ENCODE results near the gene CACNA2D3.
"Not testable (repeated sequence)": the region's sequence is repeated elsewhere in the genome, so short reads cannot be mapped to it uniquely, and the experiment has no call there.

The CACNA2D3 gene

DNA sequence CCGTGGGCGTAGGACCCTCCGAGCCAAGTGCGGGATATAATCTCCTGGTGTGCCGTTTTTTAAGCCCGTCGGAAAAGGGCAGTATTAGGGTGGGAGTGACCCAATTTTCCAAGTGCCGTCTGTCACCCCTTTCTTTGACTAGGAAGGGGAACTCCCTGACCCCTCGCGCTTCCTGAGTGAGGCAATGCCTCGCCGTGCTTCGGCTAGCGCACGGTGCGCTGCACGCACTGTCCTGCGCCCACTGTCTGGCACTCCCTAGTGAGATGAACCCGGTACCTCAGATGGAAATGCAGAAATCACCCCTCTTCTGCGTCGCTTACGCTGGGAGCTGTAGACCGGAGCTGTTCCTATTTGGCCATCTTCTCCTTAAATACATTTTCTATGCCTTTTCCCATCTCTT, 342.2 kb downstream of the CACNA2D3 start:
- DNase-seq (ENCODE audit: low read depth in 2 of 2) = not testable (repeated sequence)

- DNase-seq (ENCODE audit: low read depth in 2 of 2) = no peak
Observed at GRCh38 chr3:54476891-54477290, 354.5 kb downstream of the CACNA2D3 start.

DNA sequence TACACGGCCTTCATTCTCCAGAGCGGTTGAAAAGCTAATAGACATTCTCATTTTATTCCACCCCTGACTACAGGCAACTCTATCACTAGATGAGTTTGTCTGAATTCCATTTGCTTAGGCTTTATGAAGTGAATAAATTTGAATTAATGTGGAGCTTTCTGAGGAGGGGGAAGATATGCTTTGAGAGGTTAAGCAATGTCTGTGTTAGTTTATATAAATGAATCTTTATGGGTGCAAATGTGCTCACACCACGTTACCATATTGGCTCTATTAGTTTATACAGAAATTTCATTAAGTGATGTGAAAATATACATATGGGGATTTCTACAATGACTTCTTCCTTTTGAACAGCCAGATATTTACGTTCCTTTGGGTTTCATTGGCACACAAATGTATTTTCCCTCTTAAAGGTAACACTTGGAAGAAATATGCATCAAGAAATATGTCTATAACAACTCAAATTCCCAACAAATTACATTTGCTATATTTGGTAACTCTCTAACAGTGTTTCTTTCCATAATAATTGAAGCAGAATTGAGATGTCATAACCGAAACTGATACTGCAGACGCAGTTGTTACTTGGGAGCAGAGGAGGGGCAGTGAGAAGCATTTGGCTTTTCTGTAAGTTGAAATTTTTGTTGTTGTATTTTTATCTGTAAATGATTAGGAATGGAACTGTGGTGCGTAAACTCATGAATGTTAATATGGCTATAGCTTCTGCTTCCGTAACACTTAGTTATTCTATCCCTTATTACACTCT, 359.4 kb downstream of the CACNA2D3 start:
- no peak for DNase-seq (ENCODE audit: low read depth in 2 of 2)

DNA sequence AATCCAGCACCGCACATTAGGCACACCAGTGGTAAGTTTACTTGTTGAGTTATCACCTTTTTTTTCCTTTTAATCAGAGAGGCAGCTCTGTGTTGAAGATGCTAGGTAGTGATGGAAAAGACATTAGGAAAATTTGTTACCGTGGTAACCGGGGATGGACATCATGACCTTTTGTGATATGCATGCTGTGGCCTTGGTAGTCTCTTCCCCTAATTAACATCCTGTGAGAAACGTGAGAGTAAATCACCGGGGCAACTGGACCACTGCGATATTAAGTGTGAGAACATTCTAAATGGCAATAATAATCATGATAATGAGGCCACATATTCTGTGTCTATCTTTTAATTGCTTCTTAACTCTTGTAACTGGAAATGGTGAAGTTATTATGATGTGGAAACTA, 362.0 kb downstream of the CACNA2D3 start:
- DNase-seq (ENCODE audit: low read depth in 2 of 2) = no peak

DNA sequence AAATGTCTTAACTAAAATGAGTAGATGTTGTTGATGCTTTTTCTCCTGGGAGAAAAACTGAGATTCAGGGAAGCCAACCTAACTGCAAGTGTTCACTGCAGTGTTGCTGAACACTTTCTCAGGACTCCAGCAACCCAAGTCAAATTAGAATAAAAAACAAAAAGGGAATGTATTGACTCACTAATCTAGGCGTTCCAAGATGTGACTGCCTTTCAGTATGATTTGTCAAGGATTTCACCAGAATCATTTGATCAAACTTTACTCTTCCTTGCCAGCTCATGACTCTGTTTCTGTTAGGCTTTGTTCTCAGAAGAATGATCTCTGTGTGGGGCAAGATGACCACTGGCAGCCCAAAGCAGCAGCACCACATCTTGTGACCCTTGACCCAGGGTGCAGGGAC, 364.0 kb downstream of the CACNA2D3 start:
- no peak for DNase-seq (ENCODE audit: low read depth in 2 of 2)

- DNase-seq (ENCODE audit: low read depth in 2 of 2) = no peak
Observed at GRCh38 chr3:54488297-54488696, 365.9 kb downstream of the CACNA2D3 start.

DNA sequence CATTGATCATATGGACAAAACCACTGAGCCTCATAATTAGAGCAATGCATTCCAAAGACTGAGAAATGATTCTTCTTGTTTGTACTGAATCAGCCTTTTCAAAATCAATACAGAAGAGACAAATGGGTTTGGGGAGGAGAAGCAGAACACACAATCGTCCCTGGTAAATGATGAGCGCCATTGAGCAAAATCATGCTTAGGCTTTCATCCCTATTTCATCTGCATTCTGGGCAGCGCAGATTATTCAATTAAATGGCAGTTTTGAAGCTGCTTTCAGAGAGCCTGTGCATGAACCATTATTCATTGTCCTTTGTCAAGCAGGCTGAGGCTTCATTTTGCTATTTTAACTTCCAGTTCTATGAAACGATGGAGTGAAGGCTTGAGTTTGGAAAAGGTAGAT, 371.9 kb downstream of the CACNA2D3 start:
- DNase-seq (ENCODE audit: low read depth in 2 of 2) = no peak

GRCh38 chr3:54506603-54507002, 384.3 kb downstream of the CACNA2D3 start:
- DNase-seq (ENCODE audit: low read depth in 2 of 2) = no peak

GRCh38 chr3:54507876-54508460, 385.6 kb downstream of the CACNA2D3 start:
- DNase-seq (ENCODE audit: low read depth in 2 of 2) = no peak

GRCh38 chr3:54510506-54510905, 388.2 kb downstream of the CACNA2D3 start:
- DNase-seq (ENCODE audit: low read depth in 2 of 2) = no peak

DNA sequence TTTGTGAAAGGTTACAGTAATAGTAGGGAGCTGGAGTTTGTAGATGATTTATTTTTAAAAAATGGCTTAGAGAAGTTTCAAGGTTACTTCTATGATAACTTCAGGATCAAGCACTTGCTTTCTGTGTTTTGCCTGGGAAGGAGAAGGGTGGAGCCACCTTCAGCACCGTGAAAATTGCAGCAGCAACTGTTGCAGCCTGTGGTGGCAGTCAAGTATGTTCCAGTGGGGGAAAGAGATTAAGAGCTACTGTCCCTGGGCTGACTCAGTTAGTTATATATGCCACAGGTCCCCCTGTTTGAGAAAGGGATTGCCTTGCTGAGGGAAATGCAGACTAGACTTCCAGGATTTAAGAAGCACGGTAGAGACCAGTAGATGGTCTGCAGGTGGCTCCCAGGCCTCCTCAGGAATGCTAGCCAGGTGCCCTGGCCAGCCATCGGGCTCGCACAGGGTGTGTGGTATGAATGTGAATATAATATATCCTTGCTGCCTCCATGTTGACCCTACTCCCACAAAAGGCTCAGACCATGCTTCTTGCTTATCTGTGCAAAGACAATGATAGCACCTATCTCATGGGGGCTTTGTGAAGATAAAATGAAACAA, 389.5 kb downstream of the CACNA2D3 start:
- DNase-seq (ENCODE audit: low read depth in 2 of 2) = no peak

- no peak for DNase-seq (ENCODE audit: low read depth in 2 of 2)
Observed at GRCh38 chr3:54514006-54514405, 391.7 kb downstream of the CACNA2D3 start.

DNA sequence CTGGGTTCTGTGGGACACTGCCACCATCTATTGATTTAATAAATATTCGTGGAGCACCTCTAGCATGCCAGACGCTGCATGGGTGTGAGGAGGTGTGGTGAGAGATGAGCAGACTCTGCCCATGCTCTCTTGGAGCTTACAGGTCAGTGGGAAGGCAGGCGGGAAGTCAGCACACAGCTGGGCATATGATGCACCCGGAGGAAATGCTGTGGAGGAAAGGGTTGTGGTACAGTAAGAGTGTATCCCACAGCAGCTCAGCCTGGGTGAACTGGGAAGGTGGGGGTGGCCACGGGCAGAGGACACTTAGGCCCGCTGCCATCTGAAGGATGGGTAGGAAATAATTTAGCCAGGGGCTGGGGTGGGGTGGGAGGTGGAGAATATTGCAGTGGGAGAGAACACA, 392.1 kb downstream of the CACNA2D3 start:
- no peak for DNase-seq (ENCODE audit: low read depth in 2 of 2)

- DNase-seq (ENCODE audit: low read depth in 2 of 2) = no peak
Observed at GRCh38 chr3:54515441-54516213, 393.3 kb downstream of the CACNA2D3 start.

- DNase-seq (ENCODE audit: low read depth in 2 of 2) = no peak
Observed at GRCh38 chr3:54517424-54517823, 395.1 kb downstream of the CACNA2D3 start.

- no peak for DNase-seq (ENCODE audit: low read depth in 2 of 2)
Observed at GRCh38 chr3:54518011-54518675, 395.8 kb downstream of the CACNA2D3 start.

- DNase-seq (ENCODE audit: low read depth in 2 of 2) = no peak
Observed at GRCh38 chr3:54519493-54519892, 397.1 kb downstream of the CACNA2D3 start.

- no peak for DNase-seq (ENCODE audit: low read depth in 2 of 2)
Observed at GRCh38 chr3:54520060-54520459, 397.7 kb downstream of the CACNA2D3 start.

- no peak for DNase-seq (ENCODE audit: low read depth in 2 of 2)
Observed at GRCh38 chr3:54527521-54527920, 405.2 kb downstream of the CACNA2D3 start.

- no peak for DNase-seq (ENCODE audit: low read depth in 2 of 2)
Observed at GRCh38 chr3:54527953-54528352, 405.6 kb downstream of the CACNA2D3 start.

- DNase-seq (ENCODE audit: low read depth in 2 of 2) = no peak
Observed at GRCh38 chr3:54528668-54529067, 406.3 kb downstream of the CACNA2D3 start.

GRCh38 chr3:54530091-54530490, 407.7 kb downstream of the CACNA2D3 start:
- DNase-seq (ENCODE audit: low read depth in 2 of 2) = no peak
